Measurements from ENCODE around the gene AAGAB.

GRCh38 chr15:67274236-67274635 is 19.8 kb upstream of the AAGAB start:
- TF ChIP-seq, protein P1, sequence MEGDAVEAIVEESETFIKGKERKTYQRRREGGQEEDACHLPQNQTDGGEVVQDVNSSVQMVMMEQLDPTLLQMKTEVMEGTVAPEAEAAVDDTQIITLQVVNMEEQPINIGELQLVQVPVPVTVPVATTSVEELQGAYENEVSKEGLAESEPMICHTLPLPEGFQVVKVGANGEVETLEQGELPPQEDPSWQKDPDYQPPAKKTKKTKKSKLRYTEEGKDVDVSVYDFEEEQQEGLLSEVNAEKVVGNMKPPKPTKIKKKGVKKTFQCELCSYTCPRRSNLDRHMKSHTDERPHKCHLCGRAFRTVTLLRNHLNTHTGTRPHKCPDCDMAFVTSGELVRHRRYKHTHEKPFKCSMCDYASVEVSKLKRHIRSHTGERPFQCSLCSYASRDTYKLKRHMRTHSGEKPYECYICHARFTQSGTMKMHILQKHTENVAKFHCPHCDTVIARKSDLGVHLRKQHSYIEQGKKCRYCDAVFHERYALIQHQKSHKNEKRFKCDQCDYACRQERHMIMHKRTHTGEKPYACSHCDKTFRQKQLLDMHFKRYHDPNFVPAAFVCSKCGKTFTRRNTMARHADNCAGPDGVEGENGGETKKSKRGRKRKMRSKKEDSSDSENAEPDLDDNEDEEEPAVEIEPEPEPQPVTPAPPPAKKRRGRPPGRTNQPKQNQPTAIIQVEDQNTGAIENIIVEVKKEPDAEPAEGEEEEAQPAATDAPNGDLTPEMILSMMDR (IDR thresholded peaks at IDR 0.05), result no peak
- no peak for TF ChIP-seq EP300 (IDR thresholded peaks at IDR 0.05)

All from stomach (tissue), 4 donors.